Measurements from ENCODE around the gene RNU1-1.
"Not testable (repeated sequence)": the region's sequence is repeated elsewhere in the genome, so short reads cannot be mapped to it uniquely, and the experiment has no call there.

Gene RNU1-1

GRCh38 chr1:16514107-16515055, at the start of gene RNU1-1:
TSS of gene RNU1-1 (minus strand) at chr1:16514285.
- DNase-seq = peak; percentile 51 to 74

- DNase-seq = not testable (repeated sequence)
Measured at GRCh38 chr1:16561035-16561434, 47.0 kb upstream of the RNU1-1 start.

- not testable (repeated sequence) for DNase-seq
Measured at GRCh38 chr1:16560498-16560897, 46.4 kb upstream of the RNU1-1 start.

GRCh38 chr1:16559688-16560087, 45.6 kb upstream of the RNU1-1 start:
- not testable (repeated sequence) for DNase-seq

GRCh38 chr1:16557034-16557433, 42.9 kb upstream of the RNU1-1 start:
- DNase-seq = not testable (repeated sequence)

- DNase-seq = not testable (repeated sequence)
Measured at GRCh38 chr1:16553244-16553643, 39.2 kb upstream of the RNU1-1 start.

- not testable (repeated sequence) for DNase-seq
Measured at GRCh38 chr1:16550212-16550918, 36.3 kb upstream of the RNU1-1 start.

GRCh38 chr1:16549545-16549944, 35.5 kb upstream of the RNU1-1 start:
- not testable (repeated sequence) for DNase-seq

- not testable (repeated sequence) for DNase-seq
Measured at GRCh38 chr1:16547502-16548241, 33.6 kb upstream of the RNU1-1 start.

GRCh38 chr1:16545682-16546095, 31.6 kb upstream of the RNU1-1 start:
- DNase-seq = not testable (repeated sequence)

- peak in 1 of 2 experiments; percentile 6 for DNase-seq
Measured at GRCh38 chr1:16540421-16540893, 26.4 kb upstream of the RNU1-1 start.

- not testable (repeated sequence) for DNase-seq
Measured at GRCh38 chr1:16537528-16537927, 23.4 kb upstream of the RNU1-1 start.

- not testable (repeated sequence) for DNase-seq
Measured at GRCh38 chr1:16536796-16537195, 22.7 kb upstream of the RNU1-1 start.

GRCh38 chr1:16535898-16536297, 21.8 kb upstream of the RNU1-1 start:
- not testable (repeated sequence) for DNase-seq

- DNase-seq = not testable (repeated sequence)
Measured at GRCh38 chr1:16535487-16535886, 21.4 kb upstream of the RNU1-1 start.

GRCh38 chr1:16534829-16535456, 20.9 kb upstream of the RNU1-1 start:
- DNase-seq = not testable (repeated sequence)

GRCh38 chr1:16534239-16534828, 20.2 kb upstream of the RNU1-1 start:
- not testable (repeated sequence) for DNase-seq

- DNase-seq = not testable (repeated sequence)
Measured at GRCh38 chr1:16532235-16532991, 18.3 kb upstream of the RNU1-1 start.

- DNase-seq = not testable (repeated sequence)
Measured at GRCh38 chr1:16528338-16528737, 14.3 kb upstream of the RNU1-1 start.

- DNase-seq = not testable (repeated sequence)
Measured at GRCh38 chr1:16525769-16526168, 11.7 kb upstream of the RNU1-1 start.

- DNase-seq = not testable (repeated sequence)
Measured at GRCh38 chr1:16521679-16522078, 7.6 kb upstream of the RNU1-1 start.

Measured in Kasumi-1 (cell line).